Heart right ventricle (tissue), 16 donors: Measurements from ENCODE around the gene DBP. TPM values are rescaled to one million over a fixed set of nuclear protein-coding genes. Genes with fewer than 3 reads are reported as not detected.
"Not testable (repeated sequence)": the region's sequence is repeated elsewhere in the genome, so short reads cannot be mapped to it uniquely, and the experiment has no call there.

Experiments used
- ATAC-seq, 8 donors: fragments of 200-7000 bp; cut with Tn5 transposase; one replicate each; pipeline ENCODE4 v1.9.1; 2020; ENCODE audit warnings: mild to moderate bottlenecking in 8 of 8, moderate library complexity in 8 of 8, moderate number of reproducible peaks in 1 of 8
- DNase-seq, 2 donors: peaks; one replicate each; pipeline ENCODE4 v3.0.0-alpha.2; 2020
- H3K27ac ChIP-seq, 10 donors: fragments of 200-600 bp; sonication (generic) in 2 of 10; one replicate each; pipeline versions ENCODE4 v1.5.0 to v1.8.0; 2020 to 2022; ENCODE audit warnings: mild to moderate bottlenecking in 3 of 10
- H3K27me3 ChIP-seq, 7 donors: fragments of 200-600 bp; one replicate each; pipeline ENCODE4 v1.8.0; 2021 to 2022; ENCODE audit warnings: mild to moderate bottlenecking in 2 of 7
- H3K36me3 ChIP-seq, 9 donors: fragments of 200-600 bp; sonication (generic) in 1 of 9; one replicate each; pipeline versions ENCODE4 v1.5.0 to v1.8.0; 2020 to 2022; ENCODE audit warnings: mild to moderate bottlenecking in 2 of 9
- H3K4me1 ChIP-seq, 9 donors: fragments of 200-600 bp; sonication (generic) in 1 of 9; one replicate each; pipeline versions ENCODE4 v1.5.0 to v1.8.0; 2020 to 2022; ENCODE audit warnings: mild to moderate bottlenecking in 4 of 9
- H3K4me3 ChIP-seq, 10 donors: fragments of 200-600 bp; sonication (generic) in 2 of 10; one replicate each; pipeline versions ENCODE4 v1.5.0 to v1.8.0; 2020 to 2022; ENCODE audit warnings: mild to moderate bottlenecking in 7 of 10, moderate library complexity in 2 of 10
- H3K9me3 ChIP-seq, 11 donors: fragments of 200-600 bp in 10 of 11; sonication (generic) in 2 of 11; one replicate each; pipeline versions ENCODE4 v1.5.0 to v1.8.0; 2013 to 2022; ENCODE audit warnings: mild to moderate bottlenecking in 2 of 11, control low read depth in 1 of 11, moderate library complexity in 1 of 11
- WGBS, 2 donors: extraction: QIAGEN DNeasy Blood & Tissue Kit; methylation state at CpG; one replicate each; pipeline ENCODE4 v1.1.7; 2013; ENCODE audit warnings: inconsistent platforms in 1 of 2; 5-methylcytosine and 5-hydroxymethylcytosine counted together
- intact Hi-C, 10 donors: fragments of 100-400 bp; cut with DNase I; formaldehyde crosslinking; loops; one replicate each; pipeline versions ENCODE4 v1.11.1 to v1.14.2; 2022
- polyA plus RNA-seq, 2 donors: library from polyadenylated mRNA; stranded (reverse); fragments of 200-250 nt; gene quantifications; one replicate each; pipeline ENCODE4 v1.2.3, GENCODE V29; 2013
- total RNA-seq, 10 donors: library from RNA; stranded (reverse); fragmentation: NEBNext Ultra II Directional in 3 of 10; extraction: Animal tissue kit (Norgen Biotek cat#: 25700) in 3 of 10; gene quantifications; one replicate each; pipeline versions ENCODE4 v1.2.1 to v1.2.4, GENCODE V29; 2021 to 2023
- TF ChIP-seq, protein P1 (sequence below), 9 donors: fragments of 200-600 bp; sonication (generic) in 2 of 9; IDR thresholded peaks; one replicate each; pipeline versions ENCODE4 v1.5.0 to v1.8.0; 2021 to 2022; ENCODE audit warnings: antibody characterized with exemption in 9 of 9, mild to moderate bottlenecking in 5 of 9, moderate library complexity in 1 of 9
- donor health status: Arrhythmogenic right ventricular cardiomyopathy.
- donor health status: ischemic (EF 13 %, LVEDD 7.1; RV severe dilation, severe dysfunction).
- donor health status: healthy with polysubstance abuse.
- donor health status: DM: no; HTN: yes; CAD: no.
- donor health status: DM: no; HTN: no; CAD: no.
- donor health status: ischemic (EF 25% LVEDD 6.9; RV normal size, moderate dysfunction).
- donor health status: ischemic (EF 25% LVEDD 5.7; RV mildly dilated, moderate dysfunction).
- donor health status: healthy.
- donor health status: DM: yes; HTN: yes; CAD: no.
- donor health status: Ischemic cardiomyopathy.
- donor health status: ischemic (EF 35%, LVEDD 5.7; RV mildly dilated, moderate dysfunction).
- donor health status: nonischemic (EF 11% LVEDD 7.7; RV severe dilation, severe dysfunction).
- donor health status: DM: yes; HTN: yes; CAD: no.
- donor health status: PGD.
- donor health status: ischemic (EF 29% LVEDD 5.4; RV normal size, mild dysfunction).
- donor health status: nonischemic (EF 23%, LVEDD 6.1; RV moderate dilation, normal function).

Gene DBP
- total and polyA plus RNA-seq, 12 donors = 2.4 to 30.0 (median 12.2) TPM

DNA sequence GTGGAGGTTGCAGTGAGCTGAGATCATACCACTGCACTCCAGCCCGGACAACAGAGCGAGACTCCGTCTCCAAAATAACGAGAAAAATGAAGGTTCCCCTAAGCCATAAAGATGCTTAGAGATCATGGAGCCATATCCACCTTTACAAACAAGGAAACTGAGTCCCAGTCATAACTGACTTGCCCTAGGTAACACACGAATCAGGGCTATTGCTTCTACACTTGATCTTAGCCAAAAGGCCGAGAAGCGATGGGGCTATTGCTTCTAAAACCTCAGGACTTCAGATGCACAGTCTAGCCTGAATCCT, 3.2 kb downstream of the DBP start:
- Histone ChIP-seq H3K27me3 (no peaks in the 10 kb centered on the region), H3K9me3 (no peaks in the 10 kb centered on the region), H3K27ac (peak overlapping the region; percentile 67 to 98 (median 96)), H3K36me3 (peaks cover 0 to 44% (median 3%) of the 10 kb centered on the region in 9 donors), H3K4me3 (peak overlapping the region in 8 of 10 donors; percentile 14 to 92 (median 78)), H3K4me1 (peaks cover 19 to 79% (median 66%) of the 10 kb centered on the region in 9 donors)
- DNase-seq (no peak), ATAC-seq (no peak)
- WGBS, 2 donors = 37 to 42% methylated on average over 7 of the region's 7 CpGs
- intact Hi-C loops = loop anchor here in 2 of 10 donors (10.0 kb wide), 1 partner anchor 331 kb away; the partner anchor contains the start of gene FTL (in 2 of the 2)
- TF ChIP-seq, protein P1, sequence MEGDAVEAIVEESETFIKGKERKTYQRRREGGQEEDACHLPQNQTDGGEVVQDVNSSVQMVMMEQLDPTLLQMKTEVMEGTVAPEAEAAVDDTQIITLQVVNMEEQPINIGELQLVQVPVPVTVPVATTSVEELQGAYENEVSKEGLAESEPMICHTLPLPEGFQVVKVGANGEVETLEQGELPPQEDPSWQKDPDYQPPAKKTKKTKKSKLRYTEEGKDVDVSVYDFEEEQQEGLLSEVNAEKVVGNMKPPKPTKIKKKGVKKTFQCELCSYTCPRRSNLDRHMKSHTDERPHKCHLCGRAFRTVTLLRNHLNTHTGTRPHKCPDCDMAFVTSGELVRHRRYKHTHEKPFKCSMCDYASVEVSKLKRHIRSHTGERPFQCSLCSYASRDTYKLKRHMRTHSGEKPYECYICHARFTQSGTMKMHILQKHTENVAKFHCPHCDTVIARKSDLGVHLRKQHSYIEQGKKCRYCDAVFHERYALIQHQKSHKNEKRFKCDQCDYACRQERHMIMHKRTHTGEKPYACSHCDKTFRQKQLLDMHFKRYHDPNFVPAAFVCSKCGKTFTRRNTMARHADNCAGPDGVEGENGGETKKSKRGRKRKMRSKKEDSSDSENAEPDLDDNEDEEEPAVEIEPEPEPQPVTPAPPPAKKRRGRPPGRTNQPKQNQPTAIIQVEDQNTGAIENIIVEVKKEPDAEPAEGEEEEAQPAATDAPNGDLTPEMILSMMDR (IDR thresholded peaks at IDR 0.05) = no peak

DNA sequence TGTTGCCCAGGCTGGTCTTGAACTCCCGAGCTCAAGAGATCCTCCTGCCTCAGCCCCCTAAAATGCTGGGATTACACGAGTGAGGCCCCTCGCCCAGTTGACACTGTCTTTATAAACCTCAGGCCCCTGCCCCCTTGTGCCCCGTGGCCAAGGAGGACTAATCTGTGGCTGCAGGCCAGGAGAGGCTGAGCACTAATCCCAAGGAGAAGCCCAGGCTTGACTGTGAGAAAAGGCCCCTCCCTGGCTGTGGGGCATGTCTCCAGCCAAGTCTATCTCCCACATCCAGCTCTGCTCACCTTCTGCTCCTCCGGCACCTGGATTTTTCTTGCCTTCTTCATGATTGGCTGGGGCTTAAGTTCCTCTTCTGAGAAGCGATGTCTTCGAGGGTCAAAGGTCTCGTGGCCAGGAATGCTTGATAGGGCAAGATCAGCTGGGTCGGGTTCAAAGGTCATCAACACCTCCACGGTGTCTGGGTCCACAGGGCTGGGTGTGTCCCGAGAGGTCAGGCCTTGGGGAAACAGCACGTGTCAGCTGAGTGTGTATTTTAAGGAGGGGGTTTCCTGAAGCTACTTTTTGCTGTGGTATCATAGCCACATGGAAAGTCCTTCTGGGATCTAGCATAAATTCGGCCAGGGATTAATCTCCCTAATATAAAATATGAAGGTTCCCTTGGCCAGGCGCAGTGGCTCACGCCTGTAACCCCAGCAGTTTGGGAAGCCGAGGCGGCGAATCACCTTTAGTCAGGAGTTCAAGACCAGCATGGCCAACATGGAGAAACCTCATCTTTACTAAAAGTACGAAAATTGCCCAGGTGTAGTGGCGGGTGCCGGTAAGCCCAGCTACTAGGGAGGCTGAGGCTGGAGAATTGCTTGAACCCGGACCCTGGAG, 3.8 kb downstream of the DBP start:
- no peaks in the 10 kb centered on the region for H3K27me3 ChIP-seq
- DNase-seq = no peak
- peak overlapping the region in 7 of 10 donors; percentile 73 to 92 (median 81) for H3K4me3 ChIP-seq
- intact Hi-C loops = loop anchor here in 2 of 10 donors (10.0 kb wide), 1 partner anchor 331 kb away; the partner anchor contains the start of gene FTL (in 2 of the 2)
- no peaks in the 10 kb centered on the region for H3K9me3 ChIP-seq
- peak overlapping the region in 9 of 10 donors; percentile 90 to 98 (median 96) for H3K27ac ChIP-seq
- WGBS, 2 donors = 72 to 75% methylated on average over 22 of the region's 22 CpGs
- H3K4me1 ChIP-seq = peaks cover 17 to 73% (median 60%) of the 10 kb centered on the region in 9 donors
- TF ChIP-seq, protein P1 (IDR thresholded peaks at IDR 0.05) = no peak
- ATAC-seq = no peak
- H3K36me3 ChIP-seq = peaks cover 0 to 45% (median 3%) of the 10 kb centered on the region in 9 donors

DNA sequence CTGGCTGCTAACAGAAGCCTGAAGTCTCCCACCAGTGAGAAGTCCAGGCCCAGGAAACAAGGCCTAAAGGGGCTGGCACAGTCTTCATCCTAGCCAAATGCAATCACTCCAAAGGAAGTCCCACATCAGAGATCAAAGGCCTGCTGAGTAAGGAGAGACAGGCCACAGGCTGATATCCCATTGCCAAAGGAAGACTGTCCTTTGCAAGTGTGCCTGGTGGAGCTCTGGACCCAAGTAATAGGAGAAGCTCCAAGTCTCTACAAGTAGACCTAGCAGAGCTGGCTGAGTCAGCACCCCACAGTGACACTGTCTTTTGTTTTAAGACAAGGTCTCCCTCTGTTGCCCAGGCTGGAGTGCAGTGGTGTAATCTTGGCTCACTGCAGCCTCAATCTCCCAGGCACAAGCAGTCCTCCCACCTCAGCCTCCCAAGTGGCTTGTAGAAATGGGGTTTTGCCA, 4.5 kb downstream of the DBP start:
- Histone ChIP-seq H3K36me3 (peaks cover 0 to 52% (median 3%) of the 10 kb centered on the region in 9 donors), H3K4me3 (no peak overlapping the region), H3K9me3 (no peaks in the 10 kb centered on the region), H3K4me1 (peaks cover 16 to 70% (median 58%) of the 10 kb centered on the region in 9 donors), H3K27me3 (no peaks in the 10 kb centered on the region), H3K27ac (peak overlapping the region in 9 of 10 donors; percentile 37 to 97 (median 95))
- TF ChIP-seq, protein P1 (IDR thresholded peaks at IDR 0.05) = no peak
- no peak for DNase-seq
- no peak for ATAC-seq
- intact Hi-C loops = loop anchor here in 2 of 10 donors (10.0 kb wide), 1 partner anchor 332 kb away; the partner anchor contains the start of gene FTL (in 2 of the 2)

DNA sequence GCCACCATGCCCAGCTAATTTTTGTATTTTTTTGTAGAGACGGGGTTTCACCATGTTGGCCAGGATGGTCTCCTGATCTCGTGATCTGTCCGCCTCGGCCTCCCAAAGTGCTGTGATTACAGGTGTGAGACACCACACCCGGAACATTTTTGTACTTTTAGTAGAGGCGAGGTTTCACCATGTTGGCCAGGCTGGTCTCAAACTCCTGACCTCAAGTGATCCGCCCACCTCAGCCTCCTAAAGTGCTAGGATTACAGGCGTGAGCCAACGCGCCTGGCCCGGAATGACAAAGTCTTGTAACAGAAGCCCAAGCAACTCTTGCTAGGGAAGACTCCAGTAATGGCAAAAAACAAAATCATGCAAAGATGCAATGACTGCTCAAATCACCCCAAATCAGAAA, 4.9 kb downstream of the DBP start:
- not testable (repeated sequence) for H3K9me3 ChIP-seq, ATAC-seq, H3K4me3 ChIP-seq, DNase-seq, H3K27me3 ChIP-seq
- 94 to 95% methylated on average over 11 of the region's 11 CpGs for WGBS, 2 donors
- intact Hi-C loops = loop anchor here in 2 of 10 donors (10.0 kb wide), 1 partner anchor 333 kb away; the partner anchor contains the start of gene FTL (in 2 of the 2)
- Histone ChIP-seq H3K36me3 (peaks cover 0 to 56% (median 3%) of the 10 kb centered on the region in 9 donors), H3K4me1 (peaks cover 16 to 69% (median 58%) of the 10 kb centered on the region in 9 donors), H3K27ac (peak overlapping the region in 6 of 10 donors; percentile 37 to 96 (median 93))
